ENCODE data around the gene CAPG.

The CAPG gene, protein sequence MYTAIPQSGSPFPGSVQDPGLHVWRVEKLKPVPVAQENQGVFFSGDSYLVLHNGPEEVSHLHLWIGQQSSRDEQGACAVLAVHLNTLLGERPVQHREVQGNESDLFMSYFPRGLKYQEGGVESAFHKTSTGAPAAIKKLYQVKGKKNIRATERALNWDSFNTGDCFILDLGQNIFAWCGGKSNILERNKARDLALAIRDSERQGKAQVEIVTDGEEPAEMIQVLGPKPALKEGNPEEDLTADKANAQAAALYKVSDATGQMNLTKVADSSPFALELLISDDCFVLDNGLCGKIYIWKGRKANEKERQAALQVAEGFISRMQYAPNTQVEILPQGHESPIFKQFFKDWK

GRCh38 chr2:85409845-85410583, at the start of gene CAPG:
TSS of gene CAPG (minus strand) at chr2:85410366. CDS start at chr2:85402145, 8,221 bp downstream.
- peaks cover 23% of the 10 kb centered on the region for H3K4me1 ChIP-seq (ENCODE audit: insufficient read depth, low read length)
- no peak within 1 kb of the TSS for H3K9ac ChIP-seq (ENCODE audit: low read length)
- no peaks in the 10 kb centered on the region for H3K36me3 ChIP-seq (ENCODE audit: insufficient read depth, low read length)
- H3K4me3 ChIP-seq (ENCODE audit: low read depth in 1 of 2, low read length in 2 of 2), result no peak within 1 kb of the TSS
- H3K27ac ChIP-seq (ENCODE audit: low read depth, low read length), result peak within 1 kb of the TSS; percentile 34
- no peaks in the 10 kb centered on the region for H3K9me3 ChIP-seq (ENCODE audit: low read length)
- H3K27me3 ChIP-seq (ENCODE audit: control insufficient read depth in 1 of 2, insufficient read depth in 2 of 2, low read length in 2 of 2), result no peaks in the 10 kb centered on the region

GRCh38 chr2:85459771-85460170, 49.6 kb upstream of the CAPG start:
- Histone ChIP-seq H3K9me3 (ENCODE audit: low read length) (no peaks in the 10 kb centered on the region), H3K9ac (ENCODE audit: low read length) (no peak overlapping the region), H3K36me3 (ENCODE audit: insufficient read depth, low read length) (no peaks in the 10 kb centered on the region)

GRCh38 chr2:85458601-85459563, 48.7 kb upstream of the CAPG start:
- Histone ChIP-seq H3K9me3 (ENCODE audit: low read length) (no peaks in the 10 kb centered on the region), H3K27me3 (ENCODE audit: control insufficient read depth in 1 of 2, insufficient read depth in 2 of 2, low read length in 2 of 2) (no peaks in the 10 kb centered on the region), H3K36me3 (ENCODE audit: insufficient read depth, low read length) (no peaks in the 10 kb centered on the region), H3K4me3 (ENCODE audit: low read depth in 1 of 2, low read length in 2 of 2) (no peak overlapping the region), H3K27ac (ENCODE audit: low read depth, low read length) (no peak overlapping the region), H3K4me1 (ENCODE audit: insufficient read depth, low read length) (no peaks in the 10 kb centered on the region), H3K9ac (ENCODE audit: low read length) (no peak overlapping the region)

More at GRCh38 chr2:85459771-85460170, 49.6 kb upstream of the CAPG start:
- H3K27ac ChIP-seq (ENCODE audit: low read depth, low read length), result no peak overlapping the region
- no peak overlapping the region for H3K4me3 ChIP-seq (ENCODE audit: low read depth in 1 of 2, low read length in 2 of 2)
- H3K4me1 ChIP-seq (ENCODE audit: insufficient read depth, low read length), result no peaks in the 10 kb centered on the region
- H3K27me3 ChIP-seq (ENCODE audit: control insufficient read depth in 1 of 2, insufficient read depth in 2 of 2, low read length in 2 of 2), result no peaks in the 10 kb centered on the region

- no peak overlapping the region for H3K9ac ChIP-seq (ENCODE audit: low read length)
- H3K27me3 ChIP-seq (ENCODE audit: control insufficient read depth in 1 of 2, insufficient read depth in 2 of 2, low read length in 2 of 2), result no peaks in the 10 kb centered on the region
- no peak overlapping the region for H3K27ac ChIP-seq (ENCODE audit: low read depth, low read length)
- H3K36me3 ChIP-seq (ENCODE audit: insufficient read depth, low read length), result no peaks in the 10 kb centered on the region
- no peaks in the 10 kb centered on the region for H3K9me3 ChIP-seq (ENCODE audit: low read length)
- H3K4me3 ChIP-seq (ENCODE audit: low read depth in 1 of 2, low read length in 2 of 2), result no peak overlapping the region
- H3K4me1 ChIP-seq (ENCODE audit: insufficient read depth, low read length), result no peaks in the 10 kb centered on the region
Measured at GRCh38 chr2:85457877-85458316, 47.7 kb upstream of the CAPG start.

DNA sequence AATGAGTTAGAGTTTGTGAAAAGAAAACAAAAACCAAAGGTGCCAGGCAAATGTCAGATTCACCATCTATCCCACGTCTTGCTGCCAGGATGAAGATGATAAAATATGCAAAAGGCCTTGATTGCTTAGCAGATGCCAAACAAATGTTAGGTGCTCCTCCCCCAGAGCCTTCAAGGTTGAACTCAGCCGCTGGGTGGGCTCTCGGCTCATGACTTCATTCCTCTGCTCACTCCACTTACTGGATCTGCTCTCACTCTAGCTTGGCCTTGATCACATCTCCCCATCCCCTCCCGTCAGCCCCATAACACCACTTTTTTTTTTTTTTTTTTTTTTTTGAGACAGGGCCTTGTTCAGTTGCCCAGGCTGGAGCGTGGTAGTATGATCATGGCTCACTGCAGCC, 46.9 kb upstream of the CAPG start:
- Histone ChIP-seq H3K9ac (ENCODE audit: low read length) (no peak overlapping the region), H3K27ac (ENCODE audit: low read depth, low read length) (no peak overlapping the region), H3K4me3 (ENCODE audit: low read depth in 1 of 2, low read length in 2 of 2) (no peak overlapping the region), H3K9me3 (ENCODE audit: low read length) (no peaks in the 10 kb centered on the region), H3K36me3 (ENCODE audit: insufficient read depth, low read length) (no peaks in the 10 kb centered on the region), H3K4me1 (ENCODE audit: insufficient read depth, low read length) (no peaks in the 10 kb centered on the region), H3K27me3 (ENCODE audit: control insufficient read depth in 1 of 2, insufficient read depth in 2 of 2, low read length in 2 of 2) (no peaks in the 10 kb centered on the region)

GRCh38 chr2:85455552-85456090, 45.5 kb upstream of the CAPG start:
- H3K36me3 ChIP-seq (ENCODE audit: insufficient read depth, low read length), result no peaks in the 10 kb centered on the region
- H3K27ac ChIP-seq (ENCODE audit: low read depth, low read length), result no peak overlapping the region
- no peaks in the 10 kb centered on the region for H3K27me3 ChIP-seq (ENCODE audit: control insufficient read depth in 1 of 2, insufficient read depth in 2 of 2, low read length in 2 of 2)

GRCh38 chr2:85453571-85453970, 43.4 kb upstream of the CAPG start:
- no peaks in the 10 kb centered on the region for H3K9me3 ChIP-seq (ENCODE audit: low read length)
- H3K36me3 ChIP-seq (ENCODE audit: insufficient read depth, low read length), result no peaks in the 10 kb centered on the region
- no peaks in the 10 kb centered on the region for H3K4me1 ChIP-seq (ENCODE audit: insufficient read depth, low read length)
- no peaks in the 10 kb centered on the region for H3K27me3 ChIP-seq (ENCODE audit: control insufficient read depth in 1 of 2, insufficient read depth in 2 of 2, low read length in 2 of 2)
- no peak overlapping the region for H3K9ac ChIP-seq (ENCODE audit: low read length)
- H3K27ac ChIP-seq (ENCODE audit: low read depth, low read length), result no peak overlapping the region
- H3K4me3 ChIP-seq (ENCODE audit: low read depth in 1 of 2, low read length in 2 of 2), result no peak overlapping the region

More at GRCh38 chr2:85455552-85456090, 45.5 kb upstream of the CAPG start:
- H3K9me3 ChIP-seq (ENCODE audit: low read length), result no peaks in the 10 kb centered on the region
- H3K4me1 ChIP-seq (ENCODE audit: insufficient read depth, low read length), result no peaks in the 10 kb centered on the region
- no peak overlapping the region for H3K9ac ChIP-seq (ENCODE audit: low read length)
- no peak overlapping the region for H3K4me3 ChIP-seq (ENCODE audit: low read depth in 1 of 2, low read length in 2 of 2)

DNA sequence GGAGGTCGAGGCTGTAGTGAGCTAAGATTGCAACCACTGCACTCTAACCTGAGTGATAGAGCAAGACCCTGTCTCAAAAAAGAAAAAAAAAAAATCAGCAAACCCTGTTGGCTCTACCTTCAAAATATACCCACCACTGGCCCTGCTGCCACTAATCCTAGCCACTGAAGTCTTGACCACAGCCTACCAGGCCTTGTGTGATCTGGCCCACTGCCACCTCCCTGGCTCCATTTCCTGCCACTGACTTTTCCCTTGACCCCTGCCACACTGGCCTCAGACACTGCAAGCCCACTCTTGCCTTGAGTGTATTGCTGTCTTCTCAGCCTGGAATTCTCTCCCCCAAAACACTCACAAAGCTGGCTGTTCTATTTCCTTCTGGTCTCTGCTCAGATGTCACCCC, 42.1 kb upstream of the CAPG start:
- Histone ChIP-seq H3K9ac (ENCODE audit: low read length) (no peak overlapping the region), H3K27ac (ENCODE audit: low read depth, low read length) (no peak overlapping the region), H3K9me3 (ENCODE audit: low read length) (no peaks in the 10 kb centered on the region), H3K4me1 (ENCODE audit: insufficient read depth, low read length) (no peaks in the 10 kb centered on the region), H3K27me3 (ENCODE audit: control insufficient read depth in 1 of 2, insufficient read depth in 2 of 2, low read length in 2 of 2) (no peaks in the 10 kb centered on the region), H3K4me3 (ENCODE audit: low read depth in 1 of 2, low read length in 2 of 2) (no peak overlapping the region), H3K36me3 (ENCODE audit: insufficient read depth, low read length) (no peaks in the 10 kb centered on the region)

GRCh38 chr2:85449214-85449588, 39.0 kb upstream of the CAPG start:
- no peak overlapping the region for H3K4me3 ChIP-seq (ENCODE audit: low read depth in 1 of 2, low read length in 2 of 2)
- H3K9me3 ChIP-seq (ENCODE audit: low read length), result no peaks in the 10 kb centered on the region
- no peak overlapping the region for H3K9ac ChIP-seq (ENCODE audit: low read length)
- peaks cover 16% of the 10 kb centered on the region for H3K4me1 ChIP-seq (ENCODE audit: insufficient read depth, low read length)
- H3K27ac ChIP-seq (ENCODE audit: low read depth, low read length), result no peak overlapping the region
- no peaks in the 10 kb centered on the region for H3K36me3 ChIP-seq (ENCODE audit: insufficient read depth, low read length)
- no peaks in the 10 kb centered on the region for H3K27me3 ChIP-seq (ENCODE audit: control insufficient read depth in 1 of 2, insufficient read depth in 2 of 2, low read length in 2 of 2)

- no peak overlapping the region for H3K27ac ChIP-seq (ENCODE audit: low read depth, low read length)
- H3K4me1 ChIP-seq (ENCODE audit: insufficient read depth, low read length), result peaks cover 16% of the 10 kb centered on the region
- no peaks in the 10 kb centered on the region for H3K36me3 ChIP-seq (ENCODE audit: insufficient read depth, low read length)
- H3K4me3 ChIP-seq (ENCODE audit: low read depth in 1 of 2, low read length in 2 of 2), result no peak overlapping the region
- H3K9ac ChIP-seq (ENCODE audit: low read length), result no peak overlapping the region
- H3K27me3 ChIP-seq (ENCODE audit: control insufficient read depth in 1 of 2, insufficient read depth in 2 of 2, low read length in 2 of 2), result no peaks in the 10 kb centered on the region
- H3K9me3 ChIP-seq (ENCODE audit: low read length), result no peaks in the 10 kb centered on the region
Measured at GRCh38 chr2:85448461-85449213, 38.5 kb upstream of the CAPG start.
